ENCODE results near the gene RMI1.
"Not testable (repeated sequence)": the region's sequence is repeated elsewhere in the genome, so short reads cannot be mapped to it uniquely, and the experiment has no call there.

RMI1 gene

DNA sequence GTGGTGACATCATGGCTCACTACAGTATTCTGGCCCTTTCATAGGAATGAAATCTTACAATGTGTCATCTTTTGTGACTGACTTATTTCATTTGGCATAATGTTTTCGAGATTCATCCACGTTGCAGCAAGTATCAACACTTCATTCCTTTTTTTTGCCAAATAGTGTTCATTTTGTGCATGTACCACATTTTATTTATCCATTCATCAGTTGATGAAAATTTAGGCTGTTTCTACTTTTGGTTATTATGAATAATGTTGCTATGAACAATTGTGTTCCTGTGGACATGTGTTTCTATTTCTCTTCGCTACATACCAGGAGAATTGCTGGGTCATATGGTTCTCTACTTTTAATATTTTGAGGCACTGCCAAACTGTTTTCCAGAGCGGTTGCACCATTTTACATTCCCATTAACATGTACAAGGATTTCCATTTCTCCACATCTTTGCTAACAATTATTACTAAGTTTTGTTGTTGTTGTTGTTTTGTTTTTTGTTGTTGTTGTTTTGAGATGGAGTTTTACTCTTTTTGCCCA, 43.5 kb downstream of the RMI1 start:
- no peaks in the 10 kb centered on the region for H3K9me3 ChIP-seq (replicated peaks in 1 of 2; ENCODE audit: control insufficient read depth in 2 of 2, insufficient read depth in 1 of 2, low read depth in 1 of 2, low read length in 2 of 2)
- H2BK12ac ChIP-seq (ENCODE audit: low read length) = no peak overlapping the region
- H2AFZ ChIP-seq (ENCODE audit: low read length) = no peak overlapping the region
- no peak for DNase-seq (ENCODE audit: low spot score)
- no peaks in the 10 kb centered on the region for H3K4me1 ChIP-seq (ENCODE audit: control insufficient read depth in 2 of 2, insufficient read depth in 1 of 2, low read depth in 1 of 2, low read length in 2 of 2)
- no peak overlapping the region for H2BK5ac ChIP-seq (ENCODE audit: low read length)
- H2AK5ac ChIP-seq (ENCODE audit: low read depth, low read length) = no peak overlapping the region
- H2BK120ac ChIP-seq (ENCODE audit: low read depth, low read length) = no peak overlapping the region
- no CpG with 5 or more reads among the region's 4 CpGs for WGBS, 2 donors (ENCODE audit: extremely low coverage in 2 of 2, insufficient read length in 2 of 2, insufficient replicate concordance in 1 of 2)
- H3K14ac ChIP-seq (ENCODE audit: low read length) = no peak overlapping the region
- H3K79me1 ChIP-seq (ENCODE audit: low read depth, low read length) = no peaks in the 10 kb centered on the region
- no peaks in the 10 kb centered on the region for H3K36me3 ChIP-seq (replicated peaks in 1 of 2; ENCODE audit: control insufficient read depth in 2 of 2, insufficient read depth in 2 of 2, low read length in 2 of 2)
- no peak overlapping the region for H3K4me3 ChIP-seq (ENCODE audit: low read length in 2 of 2)
- no peak overlapping the region for H3K18ac ChIP-seq (ENCODE audit: low read length)
- H3K9ac ChIP-seq (ENCODE audit: low read depth, low read length, poor library complexity) = no peak overlapping the region
- no peaks in the 10 kb centered on the region for H3K27me3 ChIP-seq (ENCODE audit: control insufficient read depth in 3 of 3, insufficient read depth in 3 of 3, low read depth in 1 of 3, low read length in 3 of 3)
- H3K4me2 ChIP-seq (ENCODE audit: insufficient read depth, low read length, poor library complexity, severe bottlenecking) = no peak overlapping the region
- no peak overlapping the region for H3K23ac ChIP-seq (ENCODE audit: low read depth, low read length, poor library complexity)
- H2BK15ac ChIP-seq (ENCODE audit: low read length) = no peak overlapping the region
- H3K27ac ChIP-seq (replicated peaks; ENCODE audit: low read length) = no peak overlapping the region
- no peak overlapping the region for H4K91ac ChIP-seq (ENCODE audit: low read depth, low read length, poor library complexity)
- H4K8ac ChIP-seq (ENCODE audit: low read depth, low read length) = no peak overlapping the region
- no peak overlapping the region for H3K4ac ChIP-seq (ENCODE audit: low read length)

DNA sequence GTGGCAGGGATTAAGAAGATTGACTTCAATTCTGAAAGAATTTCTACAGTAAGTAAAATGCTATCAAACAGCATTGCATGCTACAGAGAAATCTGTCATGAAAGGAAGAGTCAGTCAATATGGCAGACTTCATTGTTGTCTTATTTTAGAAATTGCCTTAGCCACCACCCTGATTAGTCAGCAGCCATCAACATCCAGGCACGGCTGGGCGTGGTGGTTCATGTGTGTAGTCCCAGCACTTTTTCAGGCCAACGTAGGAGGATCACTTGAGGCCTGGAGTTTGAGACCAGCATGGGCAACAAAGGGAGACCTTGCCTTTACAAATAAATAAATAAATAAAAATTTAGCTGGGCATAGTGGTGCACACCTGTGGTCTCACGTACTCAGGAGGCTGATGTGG, 46.6 kb downstream of the RMI1 start:
- no peak overlapping the region for H2BK15ac ChIP-seq (ENCODE audit: low read length)

DNA sequence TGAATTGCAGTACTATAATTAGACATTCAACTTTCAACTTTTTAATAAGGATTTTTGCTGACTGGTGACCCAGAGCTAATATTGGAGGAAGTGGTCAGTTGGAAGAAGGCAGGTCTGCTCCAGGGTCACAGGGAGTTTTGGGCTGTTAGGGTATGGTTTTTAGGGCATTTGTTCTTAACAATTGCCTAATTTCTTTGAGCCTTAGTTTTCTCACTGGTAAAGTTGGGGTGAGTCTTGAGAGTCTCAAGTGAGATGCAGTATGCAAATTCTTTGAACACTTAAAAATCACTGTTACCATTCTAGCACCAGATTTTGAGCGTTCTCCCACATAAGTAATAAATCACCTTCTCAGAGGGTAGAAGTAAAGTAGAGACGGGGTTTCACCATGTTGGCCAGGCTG, 50.9 kb downstream of the RMI1 start:
- Histone ChIP-seq H4K91ac (ENCODE audit: low read depth, low read length, poor library complexity) (no peak overlapping the region), H3K23ac (ENCODE audit: low read depth, low read length, poor library complexity) (no peak overlapping the region), H3K14ac (ENCODE audit: low read length) (no peak overlapping the region), H3K27me3 (ENCODE audit: control insufficient read depth in 3 of 3, insufficient read depth in 3 of 3, low read depth in 1 of 3, low read length in 3 of 3) (no peaks in the 10 kb centered on the region), H2AK5ac (ENCODE audit: low read depth, low read length) (no peak overlapping the region), H2BK12ac (ENCODE audit: low read length) (no peak overlapping the region), H2AFZ (ENCODE audit: low read length) (no peak overlapping the region), H3K27ac (replicated peaks; ENCODE audit: low read length) (no peak overlapping the region), H2BK120ac (ENCODE audit: low read depth, low read length) (no peak overlapping the region), H3K4me2 (ENCODE audit: insufficient read depth, low read length, poor library complexity, severe bottlenecking) (no peak overlapping the region), H3K4ac (ENCODE audit: low read length) (no peak overlapping the region), H3K36me3 (replicated peaks in 1 of 2; ENCODE audit: control insufficient read depth in 2 of 2, insufficient read depth in 2 of 2, low read length in 2 of 2) (no peaks in the 10 kb centered on the region), H3K18ac (ENCODE audit: low read length) (no peak overlapping the region), H2BK15ac (ENCODE audit: low read length) (no peak overlapping the region), H3K4me3 (ENCODE audit: low read length in 2 of 2) (no peak overlapping the region), H3K4me1 (ENCODE audit: control insufficient read depth in 2 of 2, insufficient read depth in 1 of 2, low read depth in 1 of 2, low read length in 2 of 2) (no peaks in the 10 kb centered on the region), H4K8ac (ENCODE audit: low read depth, low read length) (no peak overlapping the region), H2BK5ac (ENCODE audit: low read length) (no peak overlapping the region), H3K9ac (ENCODE audit: low read depth, low read length, poor library complexity) (no peak overlapping the region), H3K9me3 (replicated peaks in 1 of 2; ENCODE audit: control insufficient read depth in 2 of 2, insufficient read depth in 1 of 2, low read depth in 1 of 2, low read length in 2 of 2) (no peaks in the 10 kb centered on the region), H3K79me1 (ENCODE audit: low read depth, low read length) (no peaks in the 10 kb centered on the region)
- no CpG with 5 or more reads among the region's 2 CpGs for WGBS, 2 donors (ENCODE audit: extremely low coverage in 2 of 2, insufficient read length in 2 of 2, insufficient replicate concordance in 1 of 2)
- DNase-seq (ENCODE audit: low spot score) = no peak

More for the DNA sequence above, 46.6 kb downstream of the RMI1 start:
- Histone ChIP-seq H2AK5ac (ENCODE audit: low read depth, low read length) (no peak overlapping the region), H3K4ac (ENCODE audit: low read length) (no peak overlapping the region), H3K4me1 (ENCODE audit: control insufficient read depth in 2 of 2, insufficient read depth in 1 of 2, low read depth in 1 of 2, low read length in 2 of 2) (no peaks in the 10 kb centered on the region), H3K79me1 (ENCODE audit: low read depth, low read length) (no peaks in the 10 kb centered on the region), H3K27ac (replicated peaks; ENCODE audit: low read length) (no peak overlapping the region), H3K4me2 (ENCODE audit: insufficient read depth, low read length, poor library complexity, severe bottlenecking) (no peak overlapping the region), H2BK120ac (ENCODE audit: low read depth, low read length) (no peak overlapping the region), H3K27me3 (ENCODE audit: control insufficient read depth in 3 of 3, insufficient read depth in 3 of 3, low read depth in 1 of 3, low read length in 3 of 3) (no peaks in the 10 kb centered on the region), H3K4me3 (ENCODE audit: low read length in 2 of 2) (no peak overlapping the region), H3K18ac (ENCODE audit: low read length) (no peak overlapping the region), H3K9ac (ENCODE audit: low read depth, low read length, poor library complexity) (no peak overlapping the region), H3K9me3 (replicated peaks in 1 of 2; ENCODE audit: control insufficient read depth in 2 of 2, insufficient read depth in 1 of 2, low read depth in 1 of 2, low read length in 2 of 2) (no peaks in the 10 kb centered on the region), H4K8ac (ENCODE audit: low read depth, low read length) (no peak overlapping the region), H3K36me3 (replicated peaks in 1 of 2; ENCODE audit: control insufficient read depth in 2 of 2, insufficient read depth in 2 of 2, low read length in 2 of 2) (no peaks in the 10 kb centered on the region), H3K14ac (ENCODE audit: low read length) (no peak overlapping the region), H2BK12ac (ENCODE audit: low read length) (no peak overlapping the region), H4K91ac (ENCODE audit: low read depth, low read length, poor library complexity) (no peak overlapping the region), H2AFZ (ENCODE audit: low read length) (no peak overlapping the region), H2BK5ac (ENCODE audit: low read length) (no peak overlapping the region), H3K23ac (ENCODE audit: low read depth, low read length, poor library complexity) (no peak overlapping the region)
- DNase-seq (ENCODE audit: low spot score) = no peak
- no CpG with 5 or more reads among the region's 4 CpGs for WGBS, 2 donors (ENCODE audit: extremely low coverage in 2 of 2, insufficient read length in 2 of 2, insufficient replicate concordance in 1 of 2)

DNA sequence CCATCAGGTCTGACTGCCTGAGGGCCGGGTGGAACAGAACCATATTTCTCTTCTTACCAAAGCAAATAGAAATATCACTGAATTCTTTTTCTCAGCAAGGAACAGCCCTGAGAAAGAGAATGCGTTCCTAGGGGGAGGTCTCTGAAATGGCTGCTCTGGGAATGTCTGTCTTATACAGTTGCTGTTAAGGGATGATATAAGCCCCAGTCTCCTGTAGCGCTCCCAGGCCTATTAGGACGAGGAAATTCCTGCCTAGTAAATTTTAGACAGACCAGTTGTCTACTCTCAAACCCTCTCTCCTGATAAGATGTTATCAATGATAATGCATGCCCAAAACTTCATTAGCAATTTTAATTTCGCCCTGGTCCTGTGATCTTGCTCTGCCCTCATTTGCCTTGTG, 61.3 kb downstream of the RMI1 start:
- H3K4me1 ChIP-seq (ENCODE audit: control insufficient read depth in 2 of 2, insufficient read depth in 1 of 2, low read depth in 1 of 2, low read length in 2 of 2); H3K9me3 ChIP-seq (replicated peaks in 1 of 2; ENCODE audit: control insufficient read depth in 2 of 2, insufficient read depth in 1 of 2, low read depth in 1 of 2, low read length in 2 of 2); DNase-seq (ENCODE audit: low spot score); H2BK12ac ChIP-seq (ENCODE audit: low read length); H3K23ac ChIP-seq (ENCODE audit: low read depth, low read length, poor library complexity); H2BK120ac ChIP-seq (ENCODE audit: low read depth, low read length); H3K4me2 ChIP-seq (ENCODE audit: insufficient read depth, low read length, poor library complexity, severe bottlenecking); H2BK15ac ChIP-seq (ENCODE audit: low read length); H3K27me3 ChIP-seq (ENCODE audit: control insufficient read depth in 3 of 3, insufficient read depth in 3 of 3, low read depth in 1 of 3, low read length in 3 of 3); H2AFZ ChIP-seq (ENCODE audit: low read length); H4K91ac ChIP-seq (ENCODE audit: low read depth, low read length, poor library complexity); H2AK5ac ChIP-seq (ENCODE audit: low read depth, low read length); H3K4ac ChIP-seq (ENCODE audit: low read length); H2BK5ac ChIP-seq (ENCODE audit: low read length); H3K18ac ChIP-seq (ENCODE audit: low read length); H3K14ac ChIP-seq (ENCODE audit: low read length); H4K8ac ChIP-seq (ENCODE audit: low read depth, low read length); H3K4me3 ChIP-seq (ENCODE audit: low read length in 2 of 2); H3K36me3 ChIP-seq (replicated peaks in 1 of 2; ENCODE audit: control insufficient read depth in 2 of 2, insufficient read depth in 2 of 2, low read length in 2 of 2); H3K79me1 ChIP-seq (ENCODE audit: low read depth, low read length); H3K27ac ChIP-seq (replicated peaks; ENCODE audit: low read length); H3K9ac ChIP-seq (ENCODE audit: low read depth, low read length, poor library complexity): not testable (repeated sequence)
- no CpG with 5 or more reads among the region's 5 CpGs for WGBS, 2 donors (ENCODE audit: extremely low coverage in 2 of 2, insufficient read length in 2 of 2, insufficient replicate concordance in 1 of 2)

Data from neuronal stem cell (in vitro differentiated cells).